Activated T-cell treated with anti-CD3 and anti-CD28 coated beads, Interleukin-2, amount 50 U/mL, for 4 hours (primary cell): Measurements from ENCODE around the gene ARPC3. TPM values are rescaled to one million over a fixed set of nuclear protein-coding genes. Genes with fewer than 3 reads are reported as not detected.
A peak's percentile ranks its signal among the peaks of the same experiment; 100 is the strongest.
"Not testable (repeated sequence)": the region's sequence is repeated elsewhere in the genome, so short reads cannot be mapped to it uniquely, and the experiment has no call there.

Experiments
- ATAC-seq, 2 donors: fragments of 200-7000 bp; cut with Tn5 transposase; one replicate each; pipeline ENCODE4 v1.10.0; 2021
- DNase-seq: peaks from one replicate; pipeline ENCODE4 v3.0.0-alpha.2; 2020
- H3K27me3 Mint-ChIP-seq: one replicate; pipeline ENCODE4 v1.8.0; 2021; ENCODE audit warnings: low read depth, mixed read lengths
- H3K36me3 Mint-ChIP-seq: one replicate; pipeline ENCODE4 v1.8.0; 2022; ENCODE audit warnings: mixed read lengths; ENCODE audit not compliant: insufficient read depth
- H3K4me1 Mint-ChIP-seq: one replicate; pipeline ENCODE4 v1.8.0; 2021; ENCODE audit warnings: low read depth, mixed read lengths
- H3K4me3 Mint-ChIP-seq: one replicate; pipeline ENCODE4 v1.8.0; 2021; ENCODE audit warnings: mild to moderate bottlenecking, moderate library complexity, mixed read lengths
- H3K9me3 Mint-ChIP-seq: one replicate; pipeline ENCODE4 v1.8.0; 2021; ENCODE audit warnings: mixed read lengths
- total RNA-seq, 3 donors: library from RNA; stranded (reverse); gene quantifications; one replicate each; pipeline ENCODE4 v1.2.1, GENCODE V29; 2021

Gene ARPC3
- total RNA-seq, 3 donors from 2014 or later: 217 to 229 (median 225) TPM

- H3K4me3 Mint-ChIP-seq: no peak overlapping the region
- peaks cover 1% of the 10 kb centered on the region for H3K4me1 Mint-ChIP-seq
- no peaks in the 10 kb centered on the region for H3K27me3 Mint-ChIP-seq
- H3K9me3 Mint-ChIP-seq: no peaks in the 10 kb centered on the region
- ATAC-seq (no peak), DNase-seq (no peak)
- H3K36me3 Mint-ChIP-seq: peaks cover 13% of the 10 kb centered on the region
Measured at GRCh38 chr12:110431957-110432587, 18.1 kb downstream of the ARPC3 start.

- not testable (repeated sequence) for ATAC-seq, DNase-seq, H3K4me3 Mint-ChIP-seq, H3K4me1 Mint-ChIP-seq, H3K27me3 Mint-ChIP-seq, H3K36me3 Mint-ChIP-seq, H3K9me3 Mint-ChIP-seq
Measured at GRCh38 chr12:110429676-110430075, 20.5 kb downstream of the ARPC3 start.

- peaks cover 4% of the 10 kb centered on the region for H3K27me3 Mint-ChIP-seq
- no peaks in the 10 kb centered on the region for H3K36me3 Mint-ChIP-seq
- no peak overlapping the region for H3K4me3 Mint-ChIP-seq
- peaks cover 1% of the 10 kb centered on the region for H3K4me1 Mint-ChIP-seq
- DNase-seq (no peak), ATAC-seq (no peak)
- no peaks in the 10 kb centered on the region for H3K9me3 Mint-ChIP-seq
Measured at GRCh38 chr12:110426406-110426805, 23.7 kb downstream of the ARPC3 start.

GRCh38 chr12:110424237-110424636 is 25.9 kb downstream of the ARPC3 start:
- Mint-ChIP-seq H3K36me3 (no peaks in the 10 kb centered on the region), H3K4me1 (no peaks in the 10 kb centered on the region), H3K4me3 (no peak overlapping the region), H3K27me3 (peaks cover 7% of the 10 kb centered on the region), H3K9me3 (no peaks in the 10 kb centered on the region)
- ATAC-seq: no peak
- DNase-seq: no peak

- Mint-ChIP-seq H3K36me3 (no peaks in the 10 kb centered on the region), H3K4me1 (no peaks in the 10 kb centered on the region), H3K4me3 (no peak overlapping the region), H3K9me3 (no peaks in the 10 kb centered on the region), H3K27me3 (peaks cover 7% of the 10 kb centered on the region)
- no peak for DNase-seq
- ATAC-seq: no peak
Measured at GRCh38 chr12:110421701-110422100, 28.4 kb downstream of the ARPC3 start.

GRCh38 chr12:110421159-110421661 is 28.9 kb downstream of the ARPC3 start:
- no peak for DNase-seq

GRCh38 chr12:110420644-110421043 is 29.5 kb downstream of the ARPC3 start:
- H3K9me3 Mint-ChIP-seq, ATAC-seq: not testable (repeated sequence)

More at GRCh38 chr12:110421159-110421661, 28.9 kb downstream of the ARPC3 start:
- H3K4me3 Mint-ChIP-seq: no peak overlapping the region
- no peaks in the 10 kb centered on the region for H3K4me1 Mint-ChIP-seq
- no peak for ATAC-seq
- H3K36me3 Mint-ChIP-seq: no peaks in the 10 kb centered on the region
- no peaks in the 10 kb centered on the region for H3K9me3 Mint-ChIP-seq
- H3K27me3 Mint-ChIP-seq: peaks cover 7% of the 10 kb centered on the region

GRCh38 chr12:110417113-110417512 is 33.0 kb downstream of the ARPC3 start:
- not testable (repeated sequence) for H3K9me3 Mint-ChIP-seq, ATAC-seq, H3K36me3 Mint-ChIP-seq, H3K4me3 Mint-ChIP-seq, H3K4me1 Mint-ChIP-seq, H3K27me3 Mint-ChIP-seq, DNase-seq

More at GRCh38 chr12:110420644-110421043, 29.5 kb downstream of the ARPC3 start:
- H3K4me1 Mint-ChIP-seq, H3K27me3 Mint-ChIP-seq, H3K36me3 Mint-ChIP-seq, H3K4me3 Mint-ChIP-seq, DNase-seq: not testable (repeated sequence)

- not testable (repeated sequence) for H3K4me1 Mint-ChIP-seq, H3K36me3 Mint-ChIP-seq, H3K4me3 Mint-ChIP-seq, H3K9me3 Mint-ChIP-seq, ATAC-seq, H3K27me3 Mint-ChIP-seq, DNase-seq
Measured at GRCh38 chr12:110410086-110410485, 40.1 kb downstream of the ARPC3 start.

- DNase-seq, H3K9me3 Mint-ChIP-seq, H3K27me3 Mint-ChIP-seq, H3K4me3 Mint-ChIP-seq, ATAC-seq: not testable (repeated sequence)
- peaks cover 24% of the 10 kb centered on the region for H3K4me1 Mint-ChIP-seq
- peaks cover 11% of the 10 kb centered on the region for H3K36me3 Mint-ChIP-seq
Measured at GRCh38 chr12:110405126-110405662, 44.9 kb downstream of the ARPC3 start.

GRCh38 chr12:110403976-110404682 is 46.0 kb downstream of the ARPC3 start:
- DNase-seq (peak; percentile 79), ATAC-seq (peak; percentile 60 to 65)
- Mint-ChIP-seq H3K36me3 (peaks cover 14% of the 10 kb centered on the region), H3K9me3 (no peaks in the 10 kb centered on the region), H3K27me3 (no peaks in the 10 kb centered on the region), H3K4me3 (peak overlapping the region; percentile 100), H3K4me1 (peaks cover 30% of the 10 kb centered on the region)

GRCh38 chr12:110403146-110403975 is 46.8 kb downstream of the ARPC3 start, which contains the start of gene ANAPC7:
Gene ANAPC7, minus strand, starts transcription at chr12:110403708. Its CDS starts 81 bp downstream, at chr12:110403627.
- DNase-seq (peak; percentile 81), ATAC-seq (peak; percentile 95)
- no peaks in the 10 kb centered on the region for H3K9me3 Mint-ChIP-seq
- H3K27me3 Mint-ChIP-seq: no peaks in the 10 kb centered on the region
- H3K4me3 Mint-ChIP-seq: peak within 1 kb of the TSS; percentile 100
- H3K36me3 Mint-ChIP-seq: peaks cover 14% of the 10 kb centered on the region
- peaks cover 30% of the 10 kb centered on the region for H3K4me1 Mint-ChIP-seq
